BLaER1 (cell line): ENCODE data around the gene NLRX1.
"Not testable (repeated sequence)": the region's sequence is repeated elsewhere in the genome, so short reads cannot be mapped to it uniquely, and the experiment has no call there.

Experiments used
- H3K27ac ChIP-seq: shearing (Covaris generic); formaldehyde crosslinking; 2 replicates; pipeline ENCODE4 v1.8.1; 2022
- H3K27me3 ChIP-seq: shearing (Covaris generic); formaldehyde crosslinking; 2 replicates; pipeline ENCODE4 v1.8.1; 2022
- H3K36me3 ChIP-seq: shearing (Covaris generic); formaldehyde crosslinking; 2 replicates; pipeline ENCODE4 v1.8.1; 2022
- H3K4me1 ChIP-seq: shearing (Covaris generic); formaldehyde crosslinking; 2 replicates; pipeline ENCODE4 v1.8.1; 2022
- H3K4me2 ChIP-seq: shearing (Covaris generic); formaldehyde crosslinking; 2 replicates; pipeline ENCODE4 v1.8.1; 2022
- H3K4me3 ChIP-seq: shearing (Covaris generic); formaldehyde crosslinking; 2 replicates; pipeline ENCODE4 v1.8.1; 2022
- H3K9ac ChIP-seq: shearing (Covaris generic); formaldehyde crosslinking; 2 replicates; pipeline ENCODE4 v1.8.1; 2022
- H3K9me3 ChIP-seq: shearing (Covaris generic); formaldehyde crosslinking; 2 replicates; pipeline ENCODE4 v1.8.1; 2022
- H4K20me1 ChIP-seq: shearing (Covaris generic); formaldehyde crosslinking; 2 replicates; pipeline ENCODE4 v1.8.1; 2022
- Cebpa-rat ChIP-seq: shearing (Covaris generic); IDR thresholded peaks from 2 replicates; pipeline ENCODE4 v1.8.1; 2022

Gene NLRX1

GRCh38 chr11:119192111-119192510 is 23.6 kb downstream of the NLRX1 start:
- no peaks in the 10 kb centered on the region for H3K27me3 ChIP-seq
- no peak overlapping the region for H3K4me3 ChIP-seq
- no peaks in the 10 kb centered on the region for H3K36me3 ChIP-seq
- no peaks in the 10 kb centered on the region for H3K9me3 ChIP-seq
- H3K4me1 ChIP-seq = peaks cover 8% of the 10 kb centered on the region
- no peak for TF ChIP-seq Cebpa-rat
- H3K27ac ChIP-seq = no peak overlapping the region
- no peak overlapping the region for H3K4me2 ChIP-seq
- no peak overlapping the region for H3K9ac ChIP-seq
- H4K20me1 ChIP-seq = no peaks in the 10 kb centered on the region

GRCh38 chr11:119193001-119193400 is 24.5 kb downstream of the NLRX1 start:
- Histone ChIP-seq H4K20me1 (no peaks in the 10 kb centered on the region), H3K9ac (no peak overlapping the region), H3K9me3 (no peaks in the 10 kb centered on the region), H3K4me3 (no peak overlapping the region), H3K27me3 (no peaks in the 10 kb centered on the region), H3K27ac (no peak overlapping the region), H3K36me3 (no peaks in the 10 kb centered on the region), H3K4me2 (no peak overlapping the region), H3K4me1 (peaks cover 12% of the 10 kb centered on the region)
- no peak for TF ChIP-seq Cebpa-rat

- no peak overlapping the region for H3K27ac ChIP-seq
These were observed 25.1 kb downstream of the NLRX1 start for GRCh38 chr11:119193626-119194025.

GRCh38 chr11:119194811-119195440 is 26.4 kb downstream of the NLRX1 start:
- no peak overlapping the region for H3K27ac ChIP-seq
- no peak overlapping the region for H3K4me2 ChIP-seq
- H3K36me3 ChIP-seq = no peaks in the 10 kb centered on the region
- H3K9ac ChIP-seq = no peak overlapping the region
- no peak for TF ChIP-seq Cebpa-rat
- H3K27me3 ChIP-seq = no peaks in the 10 kb centered on the region
- H3K4me1 ChIP-seq = peaks cover 12% of the 10 kb centered on the region
- H4K20me1 ChIP-seq = no peaks in the 10 kb centered on the region
- no peak overlapping the region for H3K4me3 ChIP-seq
- H3K9me3 ChIP-seq = no peaks in the 10 kb centered on the region

More at GRCh38 chr11:119193626-119194025, 25.1 kb downstream of the NLRX1 start:
- H3K4me3 ChIP-seq = no peak overlapping the region
- no peak overlapping the region for H3K9ac ChIP-seq
- H4K20me1 ChIP-seq = no peaks in the 10 kb centered on the region
- H3K27me3 ChIP-seq = no peaks in the 10 kb centered on the region
- no peak overlapping the region for H3K4me2 ChIP-seq
- no peak for TF ChIP-seq Cebpa-rat
- H3K9me3 ChIP-seq = no peaks in the 10 kb centered on the region
- H3K36me3 ChIP-seq = no peaks in the 10 kb centered on the region
- H3K4me1 ChIP-seq = peaks cover 12% of the 10 kb centered on the region

- H3K4me3 ChIP-seq = no peak overlapping the region
- H3K27me3 ChIP-seq = no peaks in the 10 kb centered on the region
- no peaks in the 10 kb centered on the region for H3K9me3 ChIP-seq
- H4K20me1 ChIP-seq = no peaks in the 10 kb centered on the region
- H3K27ac ChIP-seq = no peak overlapping the region
- TF ChIP-seq Cebpa-rat = no peak
- H3K9ac ChIP-seq = no peak overlapping the region
- H3K4me1 ChIP-seq = peaks cover 12% of the 10 kb centered on the region
- no peaks in the 10 kb centered on the region for H3K36me3 ChIP-seq
- H3K4me2 ChIP-seq = no peak overlapping the region
These were observed 27.2 kb downstream of the NLRX1 start for GRCh38 chr11:119195680-119196079.

GRCh38 chr11:119196833-119197483 is 28.4 kb downstream of the NLRX1 start:
- no peaks in the 10 kb centered on the region for H4K20me1 ChIP-seq
- H3K36me3 ChIP-seq = no peaks in the 10 kb centered on the region
- no peak overlapping the region for H3K9ac ChIP-seq
- no peak overlapping the region for H3K4me3 ChIP-seq
- H3K4me1 ChIP-seq = peaks cover 12% of the 10 kb centered on the region
- 0 out of 2 replicates have a peak, but pooled peaks have one; percentile 24 for TF ChIP-seq Cebpa-rat
- H3K27ac ChIP-seq = no peak overlapping the region
- H3K27me3 ChIP-seq = no peaks in the 10 kb centered on the region
- H3K9me3 ChIP-seq = no peaks in the 10 kb centered on the region
- 0 out of 2 replicates have a peak overlapping the region, but pooled peaks have one; percentile 18 for H3K4me2 ChIP-seq

- H3K4me2 ChIP-seq = no peak overlapping the region
- no peak overlapping the region for H3K27ac ChIP-seq
- H3K27me3 ChIP-seq = no peaks in the 10 kb centered on the region
- H3K36me3 ChIP-seq = no peaks in the 10 kb centered on the region
- no peaks in the 10 kb centered on the region for H4K20me1 ChIP-seq
- no peak overlapping the region for H3K4me3 ChIP-seq
- TF ChIP-seq Cebpa-rat = no peak
- no peak overlapping the region for H3K9ac ChIP-seq
- peaks cover 5% of the 10 kb centered on the region; the same call in 1 of the 2 replicates for H3K4me1 ChIP-seq
- no peaks in the 10 kb centered on the region for H3K9me3 ChIP-seq
These were observed 30.4 kb downstream of the NLRX1 start for GRCh38 chr11:119198925-119199324.

- H3K27ac ChIP-seq, H3K9me3 ChIP-seq, H3K27me3 ChIP-seq, H3K4me3 ChIP-seq, H4K20me1 ChIP-seq, H3K36me3 ChIP-seq, H3K9ac ChIP-seq, H3K4me2 ChIP-seq: not testable (repeated sequence)
- peaks cover 16% of the 10 kb centered on the region for H3K4me1 ChIP-seq
These were observed 32.7 kb downstream of the NLRX1 start for GRCh38 chr11:119201236-119201635.

GRCh38 chr11:119202554-119202953 is 34.0 kb downstream of the NLRX1 start:
- no peak for TF ChIP-seq Cebpa-rat
- peaks cover 2% of the 10 kb centered on the region for H4K20me1 ChIP-seq
- H3K27ac ChIP-seq = no peak overlapping the region
- no peaks in the 10 kb centered on the region for H3K9me3 ChIP-seq
- H3K36me3 ChIP-seq = no peaks in the 10 kb centered on the region
- peaks cover 16% of the 10 kb centered on the region for H3K4me1 ChIP-seq
- H3K4me2 ChIP-seq = no peak overlapping the region
- H3K9ac ChIP-seq = no peak overlapping the region
- no peak overlapping the region for H3K4me3 ChIP-seq
- no peaks in the 10 kb centered on the region for H3K27me3 ChIP-seq

- TF ChIP-seq Cebpa-rat = no peak
- no peak overlapping the region for H3K4me3 ChIP-seq
- H3K36me3 ChIP-seq = no peaks in the 10 kb centered on the region
- H3K9me3 ChIP-seq = no peaks in the 10 kb centered on the region
- H3K4me1 ChIP-seq = peaks cover 29% of the 10 kb centered on the region
- peaks cover 17% of the 10 kb centered on the region for H4K20me1 ChIP-seq
- no peaks in the 10 kb centered on the region for H3K27me3 ChIP-seq
- H3K4me2 ChIP-seq = no peak overlapping the region
- H3K27ac ChIP-seq = no peak overlapping the region
- H3K9ac ChIP-seq = no peak overlapping the region
These were observed 35.5 kb downstream of the NLRX1 start for GRCh38 chr11:119204066-119204465.
